Middle frontal gyrus (tissue), 1 donor: ENCODE results near the gene LATS2.
A peak's percentile ranks its signal among the peaks of the same experiment; 100 is the strongest.

Source experiments
- DNase-seq: peaks from one replicate; pipeline ENCODE4 v3.0.0-alpha.2; 2015; ENCODE audit warnings: low spot score; ENCODE audit errors: extremely low spot score

LATS2 gene

DNA sequence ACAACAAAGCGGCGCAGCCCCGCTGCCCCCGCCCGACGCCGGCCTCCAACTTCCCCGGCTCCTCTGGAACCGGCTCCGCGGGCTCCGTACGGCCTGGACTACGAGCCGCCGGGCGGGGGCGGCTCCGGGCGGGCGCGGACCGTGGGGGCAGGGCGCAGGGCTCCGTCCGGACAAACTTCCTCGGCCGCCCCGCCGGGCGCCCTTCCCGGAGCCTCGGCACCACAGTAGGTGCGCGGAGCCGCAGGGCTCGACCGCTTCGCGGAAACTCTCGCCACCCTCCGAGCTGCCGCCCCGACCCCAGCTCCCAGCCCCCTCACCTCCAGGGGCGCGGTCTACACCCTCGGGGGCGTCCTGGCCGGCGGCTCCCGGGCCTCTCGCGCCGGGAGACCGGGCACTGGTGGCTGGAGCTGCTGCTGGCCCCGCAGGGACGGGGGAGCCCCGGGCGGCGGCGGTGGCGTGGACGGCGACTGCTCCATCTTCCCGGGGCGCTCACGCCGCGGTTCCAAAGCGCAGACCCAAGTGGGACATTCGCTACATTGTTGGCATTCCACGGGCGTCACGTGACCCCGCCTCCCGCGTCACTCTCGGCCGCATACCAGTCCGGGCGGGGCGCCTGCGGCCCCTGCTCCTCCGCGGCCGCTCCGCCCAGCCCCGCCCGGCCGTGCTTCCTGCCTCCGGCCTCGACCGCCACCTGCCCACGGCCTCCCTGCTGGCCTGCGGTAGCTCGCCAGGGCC, at the start of gene LATS2:
TSS of gene LATS2 (minus strand) at position 558 of the 735 bp plus-strand sequence. CDS start 15,560 bp downstream, outside the sequence.
- peak; percentile 65 for DNase-seq

DNA sequence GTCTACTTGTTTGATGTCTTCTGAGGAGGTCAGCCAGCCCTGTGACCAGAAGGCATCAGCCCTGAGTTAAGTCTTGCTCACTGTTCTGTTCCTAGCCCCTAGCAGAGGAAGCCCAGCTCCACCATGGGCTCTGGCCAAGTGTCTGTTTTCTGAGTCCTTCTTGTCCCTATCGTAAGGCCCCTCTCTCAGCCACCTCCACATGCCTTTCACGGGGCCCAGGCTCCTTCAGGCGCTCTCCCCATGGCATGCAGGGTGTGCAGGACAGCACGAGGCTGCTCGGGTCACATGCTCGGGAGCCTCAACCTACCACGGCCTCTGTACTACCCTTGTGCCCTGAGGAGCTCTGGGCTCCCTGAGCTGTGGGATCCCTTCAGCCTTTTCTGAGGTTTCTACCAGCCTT, 47.8 kb upstream of the LATS2 start:
- DNase-seq: no peak

DNA sequence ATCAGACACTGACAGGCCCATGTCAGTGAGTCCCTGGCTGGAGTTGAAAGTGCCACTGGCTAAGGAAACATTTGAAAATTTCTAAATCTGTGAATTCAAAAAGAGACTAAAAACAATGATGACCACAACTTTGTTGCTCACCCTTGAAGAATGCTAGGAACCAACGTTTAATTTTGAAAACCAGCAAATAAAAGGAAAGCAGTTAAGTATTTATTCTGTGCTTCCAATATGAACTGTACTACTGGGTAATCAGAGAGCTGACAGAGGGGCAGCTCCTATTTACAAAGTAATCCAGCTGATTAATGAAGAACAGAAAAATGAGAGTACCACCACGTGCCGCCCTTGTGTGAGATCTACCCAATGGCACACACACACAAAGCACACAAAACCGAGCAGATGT, 44.7 kb upstream of the LATS2 start:
- no peak for DNase-seq

DNA sequence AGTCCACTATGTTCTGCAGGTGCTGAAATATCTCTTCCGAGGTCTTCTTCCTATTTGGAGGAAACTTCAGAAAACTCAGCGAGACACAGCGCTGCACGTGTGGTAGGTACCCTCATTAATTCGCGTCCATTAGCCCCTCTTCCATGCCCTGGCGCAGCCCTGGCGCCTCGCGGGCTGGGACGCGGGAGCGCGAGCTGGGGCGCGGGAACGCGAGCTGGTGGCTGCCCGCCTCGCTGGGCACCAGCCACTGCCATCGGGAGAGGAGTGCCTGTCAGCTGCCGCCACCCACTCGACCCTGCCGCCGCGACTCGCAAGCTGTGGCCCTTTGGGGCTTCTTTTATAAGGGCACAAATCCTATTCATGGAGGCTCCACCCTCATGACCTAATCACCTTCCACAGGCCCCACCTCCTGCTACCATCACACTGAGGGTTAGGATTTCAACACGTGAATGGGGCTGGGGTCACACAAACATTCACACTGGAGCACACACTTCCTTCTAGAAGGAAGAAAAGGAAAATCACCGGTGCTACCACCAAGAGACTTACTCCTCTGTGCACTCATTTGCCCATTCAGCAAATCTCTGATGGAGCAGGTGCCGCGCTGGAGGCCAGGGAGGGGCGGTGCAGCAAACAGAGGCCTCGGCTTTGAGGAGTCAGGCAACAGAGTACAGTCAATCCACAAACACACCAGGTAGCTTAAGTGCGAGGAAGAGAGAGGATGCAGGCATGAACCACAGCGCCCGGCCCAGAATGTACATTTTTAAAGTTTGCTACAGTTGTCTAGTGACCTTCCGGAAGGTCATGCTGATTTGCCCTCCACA, 43.0 kb upstream of the LATS2 start:
- no peak for DNase-seq

DNA sequence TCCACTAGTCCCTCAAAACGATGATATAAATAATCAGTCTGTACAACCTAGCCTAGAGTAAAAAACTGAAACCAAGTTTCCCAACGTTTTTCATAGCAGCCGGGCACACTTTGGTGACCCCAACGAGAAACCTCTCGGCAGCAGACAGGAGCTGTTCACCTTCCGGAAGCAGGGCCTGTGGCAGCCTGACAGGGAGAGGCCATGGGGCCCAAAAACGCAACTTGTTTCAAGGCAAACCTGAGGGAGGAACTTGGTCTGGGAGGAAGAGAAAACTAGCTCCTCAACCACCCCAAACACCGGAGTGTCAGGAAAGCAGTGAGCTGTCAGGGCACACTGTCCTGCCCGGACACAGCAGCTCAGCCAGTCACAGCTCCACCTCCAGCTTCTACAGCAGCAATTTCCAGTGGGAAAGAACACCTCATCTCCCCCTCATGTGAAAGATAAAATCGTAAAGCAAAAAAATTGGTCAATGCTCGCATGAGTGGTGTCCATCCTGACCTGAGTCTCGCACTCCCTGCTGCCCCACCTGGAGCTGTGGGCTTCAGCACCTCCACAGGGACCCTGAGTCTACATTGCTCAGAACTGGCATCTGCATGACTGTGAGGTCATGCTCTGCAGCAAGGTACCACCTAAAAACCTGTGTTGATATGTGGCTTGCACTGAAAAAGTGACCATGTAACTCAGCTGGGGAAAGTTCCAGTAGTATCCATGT, 40.6 kb upstream of the LATS2 start:
- no peak for DNase-seq

DNA sequence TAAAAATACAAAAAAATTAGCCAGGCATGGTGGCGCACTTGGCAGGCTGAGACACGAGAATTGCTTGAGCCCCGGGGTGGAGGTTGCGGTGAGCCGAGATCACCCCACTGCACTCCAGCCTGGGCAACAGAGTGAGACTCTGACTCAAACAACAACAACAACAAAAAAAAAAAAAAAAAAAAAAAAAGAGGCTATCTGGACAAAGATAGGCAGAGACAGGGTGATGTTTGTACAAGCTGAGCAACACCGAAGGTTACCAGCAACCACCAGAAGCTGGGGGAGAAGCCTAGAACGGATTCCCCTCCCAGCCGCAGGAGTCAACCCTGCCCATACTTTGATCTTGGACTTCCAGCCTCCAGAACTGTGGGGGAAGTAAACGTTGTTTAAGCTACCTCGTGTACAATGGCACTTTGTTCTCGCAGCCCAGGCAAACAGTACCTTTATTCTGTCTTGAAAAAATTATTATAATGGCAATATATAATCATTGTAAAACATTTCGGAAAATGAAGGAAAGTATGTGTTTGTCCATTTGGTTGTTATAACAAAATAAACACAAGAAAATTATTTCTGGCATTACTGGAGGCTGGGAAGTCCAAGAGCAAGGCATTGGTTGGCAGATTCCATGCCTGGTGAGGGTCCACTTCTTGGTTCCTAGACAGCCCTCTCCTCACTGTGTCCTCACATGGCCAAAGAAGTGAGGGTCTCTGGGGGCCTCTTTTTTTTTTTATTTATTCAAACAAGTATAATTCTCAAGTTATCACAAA, 39.8 kb upstream of the LATS2 start:
- DNase-seq: no peak

DNA sequence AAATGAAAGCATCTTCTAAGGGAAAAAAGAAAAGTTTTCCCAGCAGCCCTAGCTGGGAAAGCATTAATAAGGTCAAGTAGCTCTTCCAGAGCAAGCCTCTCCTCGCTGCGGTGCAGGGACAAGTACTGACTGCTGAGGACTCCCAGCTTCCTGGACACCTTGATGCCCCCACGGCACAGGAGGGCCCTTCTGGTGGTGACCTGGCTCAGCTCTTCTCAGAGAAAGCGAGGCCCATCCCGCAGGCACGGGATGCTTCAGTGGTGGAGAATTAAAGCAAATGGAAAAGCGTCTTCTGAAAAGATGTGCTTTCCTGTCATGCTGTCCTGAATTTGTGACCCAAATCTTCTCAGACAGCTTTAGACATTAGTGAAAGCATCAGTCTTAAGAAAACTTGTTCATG, 38.8 kb upstream of the LATS2 start:
- no peak for DNase-seq

DNA sequence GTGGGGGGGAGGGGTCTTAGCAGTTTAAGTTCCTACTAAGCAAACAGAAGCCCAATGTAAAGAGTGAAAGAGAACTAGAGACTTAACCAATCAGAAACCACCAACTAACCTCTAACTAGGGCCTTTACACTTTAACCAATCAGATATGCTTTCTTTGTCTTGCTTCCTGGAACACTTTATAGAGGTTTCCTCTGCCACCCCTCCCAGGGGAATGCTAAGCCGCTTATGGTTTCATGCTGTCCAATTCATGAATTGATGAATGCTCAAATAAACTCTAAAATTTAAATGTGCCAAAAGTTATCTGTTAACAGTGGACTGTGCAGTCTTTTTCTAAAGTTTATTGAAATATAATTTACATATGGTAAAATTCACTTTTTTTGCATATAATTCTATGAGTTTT, 33.9 kb upstream of the LATS2 start:
- DNase-seq: no peak

DNA sequence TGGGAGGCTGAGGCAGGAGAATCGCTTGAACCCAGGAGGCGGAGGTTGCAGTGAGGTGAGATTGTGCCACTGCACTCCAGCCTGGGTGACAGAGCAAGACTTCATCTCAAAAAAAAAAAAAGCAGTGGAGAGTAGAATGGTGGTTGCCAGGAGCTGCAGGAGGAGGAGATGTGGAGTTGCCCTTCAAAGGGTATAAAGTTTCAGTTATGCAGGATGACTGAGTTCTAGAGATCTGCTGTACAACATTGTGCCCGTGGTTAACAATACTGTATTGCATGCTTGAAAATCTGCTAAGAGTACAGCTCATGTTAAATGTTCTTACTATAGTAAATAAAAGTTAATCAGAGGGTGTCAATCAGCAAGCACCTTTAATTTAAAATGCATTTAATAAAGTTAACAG, 28.4 kb upstream of the LATS2 start:
- DNase-seq: no peak

DNA sequence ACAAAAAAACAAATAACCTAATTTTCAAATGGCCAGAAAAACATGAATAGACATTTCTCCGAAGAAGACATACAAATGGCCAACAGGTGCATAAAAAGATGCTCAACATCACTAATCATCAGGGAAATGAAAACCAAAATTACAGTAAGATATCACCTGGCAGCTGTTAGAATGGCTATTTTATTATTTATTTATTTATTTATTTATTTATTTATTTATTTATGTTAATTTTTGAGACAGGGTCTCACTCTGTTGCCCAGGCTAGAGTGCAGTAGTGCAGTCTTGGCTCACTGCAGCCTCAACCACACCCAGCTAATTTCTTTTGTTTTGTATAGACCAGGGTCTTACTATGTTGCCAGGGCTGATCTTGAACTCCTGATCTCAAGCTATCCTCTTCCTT, 27.1 kb upstream of the LATS2 start:
- DNase-seq: no peak

DNA sequence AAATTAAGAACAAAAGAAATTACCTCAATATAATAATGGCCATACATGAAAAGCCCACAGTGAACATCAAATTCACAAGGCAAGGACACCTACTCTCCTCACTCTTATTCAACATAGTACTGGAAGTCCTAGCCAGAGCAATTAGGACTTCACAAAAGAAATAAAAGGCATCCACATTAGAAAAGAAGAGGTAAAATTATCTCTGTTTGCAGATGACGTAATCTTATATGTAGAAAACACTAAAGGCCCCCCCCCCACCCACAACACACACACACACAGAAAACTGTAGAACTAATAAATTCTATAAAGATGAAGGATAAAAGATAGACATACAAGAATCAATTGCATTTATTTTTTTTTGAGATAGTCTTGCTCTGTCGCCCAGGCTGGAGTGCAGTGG, 25.5 kb upstream of the LATS2 start:
- DNase-seq: no peak

DNA sequence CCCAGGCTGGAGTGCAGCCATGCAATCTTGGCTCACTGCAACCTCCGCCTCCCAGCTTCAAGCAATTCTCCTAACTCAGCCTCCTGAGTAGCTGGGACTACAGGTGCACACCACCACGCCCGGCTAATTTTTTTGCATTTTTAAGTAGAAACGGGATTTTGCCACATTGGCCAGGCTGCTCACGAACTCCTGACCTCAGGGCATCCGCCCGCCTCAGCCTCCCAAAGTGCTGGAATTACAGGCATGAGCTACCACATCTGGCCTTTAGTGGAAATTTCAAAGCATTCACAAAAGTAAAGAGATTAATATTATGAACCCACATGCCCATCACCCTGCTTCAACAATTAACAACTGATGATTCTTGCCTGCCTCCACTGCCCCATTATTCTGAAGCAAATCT, 20.5 kb upstream of the LATS2 start:
- DNase-seq: no peak

DNA sequence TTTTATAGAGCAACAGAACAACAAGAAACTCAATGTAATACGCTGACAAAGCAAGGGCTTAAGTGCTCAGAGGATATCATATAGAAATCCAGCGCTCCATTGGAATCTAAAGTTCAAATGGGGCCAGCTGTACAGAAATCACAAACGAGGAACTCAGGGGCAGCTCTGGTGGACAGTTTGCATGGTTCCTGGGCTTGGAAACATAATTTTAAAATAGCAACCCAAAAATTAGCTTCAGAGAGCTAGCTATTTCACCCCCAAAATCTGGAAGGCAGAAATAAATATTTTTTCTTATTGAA, 19.2 kb upstream of the LATS2 start:
- DNase-seq: no peak

DNA sequence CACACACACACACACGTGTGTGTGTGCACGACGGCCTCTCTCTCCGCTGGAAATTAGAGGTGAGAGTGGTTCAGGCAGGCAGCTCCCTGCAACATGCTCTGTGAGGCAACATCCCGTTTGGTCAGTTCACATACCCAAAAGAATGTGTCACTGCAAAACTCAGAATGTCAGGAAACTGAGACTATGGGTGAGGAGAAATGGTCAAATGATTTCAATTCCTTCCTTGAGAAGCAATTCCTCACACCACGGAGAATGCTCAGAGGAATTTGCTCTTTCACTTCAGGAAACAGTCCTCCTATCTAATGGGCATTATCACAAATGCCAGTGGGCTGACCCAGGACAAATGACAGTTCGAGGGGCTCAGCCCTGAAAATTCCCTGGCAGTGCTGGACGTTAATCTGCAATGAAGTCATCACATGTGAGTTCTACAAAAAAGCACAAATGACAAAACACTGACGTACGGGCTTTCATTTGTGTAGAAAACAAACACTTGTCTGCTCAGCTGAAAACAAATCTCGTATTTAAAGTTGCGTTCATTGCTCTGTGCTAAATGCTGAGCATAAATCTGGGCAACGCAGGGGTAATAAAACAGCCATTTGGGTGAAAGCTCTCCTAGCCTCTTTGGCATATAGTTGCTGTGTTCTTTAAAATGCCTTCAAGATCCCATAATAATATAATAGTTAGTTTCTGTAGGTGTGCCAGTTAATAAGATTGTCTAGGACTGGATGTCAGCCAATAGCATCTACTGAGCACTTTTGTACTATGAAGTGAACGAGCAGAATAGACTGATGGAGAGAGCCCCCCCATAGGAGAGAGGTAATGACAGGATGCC, 18.6 kb upstream of the LATS2 start:
- no peak for DNase-seq

DNA sequence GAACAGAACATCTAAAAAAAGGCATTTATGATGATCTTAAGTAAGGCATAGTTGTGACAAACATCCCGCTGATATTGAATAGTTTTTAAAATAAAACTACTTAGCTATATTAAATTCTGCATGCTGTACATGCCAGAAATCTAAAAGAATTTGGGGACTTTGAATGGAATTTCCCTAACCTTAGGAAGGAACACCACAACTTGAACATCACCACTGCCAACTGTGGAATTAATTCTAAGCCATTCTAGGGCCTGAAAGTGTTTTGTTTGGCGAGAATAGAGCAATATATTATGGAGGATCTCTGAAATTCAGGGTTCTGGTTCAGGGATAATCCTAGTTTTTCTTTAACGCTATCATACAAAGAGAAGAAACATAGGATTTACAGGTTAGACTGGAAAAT, 17.8 kb upstream of the LATS2 start:
- no peak for DNase-seq

DNA sequence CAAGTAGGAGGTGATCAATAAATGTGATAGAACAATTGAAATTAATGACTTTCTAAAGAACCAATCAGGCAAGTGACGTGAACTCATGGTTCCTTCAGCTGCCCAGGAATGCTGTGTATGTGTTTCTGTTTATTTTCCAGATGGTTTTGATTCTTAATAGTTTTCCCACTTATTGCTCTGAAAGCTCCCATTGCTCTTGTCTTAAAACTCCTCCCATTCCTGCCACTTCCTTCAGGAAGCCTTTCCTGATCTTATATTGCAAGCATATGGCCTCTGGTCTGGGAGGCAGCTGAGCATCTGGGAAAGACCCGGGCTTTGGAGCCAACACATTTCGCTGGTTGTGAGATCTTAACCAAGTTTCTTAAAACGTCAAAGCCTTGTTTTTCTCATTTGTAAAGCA, 17.1 kb upstream of the LATS2 start:
- no peak for DNase-seq

DNA sequence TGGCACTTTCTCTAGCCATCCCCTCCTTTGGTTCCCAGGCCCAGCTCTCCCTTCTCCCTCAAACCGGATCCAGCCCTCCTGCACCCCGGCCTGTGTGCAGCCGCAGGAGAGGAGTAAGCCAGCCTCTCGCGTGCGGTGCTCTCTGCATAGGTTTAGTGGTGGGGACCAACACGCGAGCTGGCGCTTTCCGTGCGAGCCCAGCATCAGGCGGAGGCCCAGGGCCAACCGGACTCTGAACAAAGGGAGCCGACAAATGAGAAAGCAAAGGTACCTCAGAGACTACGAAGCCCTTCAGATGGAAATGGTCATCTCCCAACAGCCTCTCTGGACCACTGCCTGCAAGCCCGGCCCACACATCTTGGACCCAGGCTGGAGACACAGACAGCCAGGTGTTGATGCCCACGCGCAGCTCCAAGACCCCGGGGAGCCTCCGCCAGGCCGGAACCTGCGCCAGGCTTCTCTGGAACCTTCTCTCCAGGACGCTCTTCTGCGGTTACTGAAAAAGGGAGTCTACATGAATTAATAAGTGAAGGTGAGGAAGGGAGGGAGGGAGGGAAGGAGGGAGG, 16.5 kb upstream of the LATS2 start:
- DNase-seq: no peak

DNA sequence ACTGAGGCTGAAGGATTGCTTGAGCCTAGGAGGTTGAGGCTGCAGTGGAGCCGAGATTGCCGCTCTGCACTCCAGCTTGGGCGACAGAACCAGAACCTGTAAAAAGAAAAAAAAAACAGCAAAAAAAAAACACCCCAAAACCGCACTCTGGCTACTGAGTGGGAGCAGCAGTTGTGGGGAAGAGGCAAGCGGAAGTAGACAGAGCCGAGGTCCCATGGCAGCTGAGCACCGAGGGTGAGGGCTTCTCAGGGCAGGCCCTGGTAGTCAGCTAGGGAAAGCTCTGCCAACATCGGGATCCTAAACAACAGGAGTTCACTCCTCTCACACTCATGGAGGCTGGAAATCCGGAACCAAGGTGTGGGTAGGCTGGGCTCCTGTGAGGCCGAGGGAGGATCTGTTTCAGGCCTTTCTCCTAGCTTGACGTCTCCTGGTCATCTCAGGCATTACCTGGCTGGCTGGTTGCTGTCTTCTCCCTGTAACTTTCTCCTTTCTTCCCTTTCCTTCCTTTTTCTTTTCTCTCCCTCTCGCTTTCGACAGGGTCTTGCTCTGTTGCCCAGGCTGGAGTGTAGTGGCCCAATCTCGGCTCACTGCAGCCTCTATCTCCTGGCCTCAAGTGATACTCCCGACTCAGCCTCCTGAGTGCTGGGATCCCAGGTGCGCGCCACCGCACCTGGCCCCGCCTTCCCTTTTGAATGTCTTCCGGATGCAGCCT, 15.8 kb upstream of the LATS2 start:
- no peak for DNase-seq

DNA sequence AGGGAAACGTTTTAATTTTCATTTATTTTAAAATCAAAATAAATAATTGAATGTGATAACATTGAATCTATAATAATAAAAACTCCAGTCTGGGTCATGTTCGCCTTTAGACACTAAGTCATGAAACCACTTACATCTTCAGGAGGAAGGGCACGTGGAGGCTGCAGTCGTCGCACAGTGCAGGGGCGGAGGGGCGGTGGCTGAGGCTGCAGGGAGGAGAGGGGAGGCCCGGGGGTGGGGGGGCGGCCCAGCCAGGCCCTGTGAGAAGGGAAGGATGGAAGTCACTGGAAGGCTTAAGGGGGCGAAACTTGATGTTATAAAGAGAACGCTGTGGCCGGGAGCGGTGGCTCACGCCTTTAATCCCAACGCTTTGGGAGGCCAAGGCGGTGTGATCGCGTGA, 14.9 kb upstream of the LATS2 start:
- DNase-seq: no peak
